Measurements from ENCODE around the gene AK9. TPM values are rescaled to one million over a fixed set of nuclear protein-coding genes. Genes with fewer than 3 reads are reported as not detected.

AK9 gene
- total and polyA plus RNA-seq, 7 experiments from 2014 or later = 5.8 to 19.5 (median 7.3) TPM

- Histone ChIP-seq H3K27me3 (ENCODE audit: control insufficient read depth in 2 of 2, insufficient read depth in 2 of 2, low read length in 2 of 2) (no peaks in the 10 kb centered on the region), H3K4me1 (ENCODE audit: control insufficient read depth in 2 of 2, insufficient read depth in 2 of 2, low read length in 2 of 2) (peaks cover 41 to 46% of the 10 kb centered on the region in 2 donors), H3K4me3 (ENCODE audit: low read length) (peak within 1 kb of the TSS; percentile 81), H3K9me3 (ENCODE audit: control insufficient read depth in 2 of 3, low read length in 3 of 3) (no peaks in the 10 kb centered on the region), H3K27ac (ENCODE audit: low read depth, low read length) (peak within 1 kb of the TSS; percentile 94), H3K36me3 (ENCODE audit: control insufficient read depth in 2 of 3, insufficient read depth in 3 of 3, low read length in 3 of 3) (peaks cover 0 to 22% (median 10%) of the 10 kb centered on the region in 3 experiments)
- Mint-ChIP-seq H3K9me3 (no peaks in the 10 kb centered on the region), H3K36me3 (peaks cover 0 to 18% (median 0%) of the 10 kb centered on the region in 5 donors), H3K27me3 (no peaks in the 10 kb centered on the region), H3K4me1 (peaks cover 31 to 69% (median 63%) of the 10 kb centered on the region in 7 donors), H3K27ac (peak within 1 kb of the TSS; percentile 83 to 99 (median 97)), H3K4me3 (peak within 1 kb of the TSS; percentile 95 to 99 (median 97))
- POLR2A ChIA-PET = interaction anchor here (0.7 to 7.1 kb wide), 11 partner anchors 9 to 895 kb away, joined by 3 to 58 read pairs (median 4); partner anchors contain the start of genes CD164, FOXO3, PPIL6 and SMPD2
- peak; percentile 82 for ATAC-seq
- CTCF ChIA-PET = interaction anchor here (0.5 to 1.5 kb wide), 4 partner anchors 8 to 14 kb away, joined by 3 to 4 read pairs (median 3); no protein-coding TSS in a partner anchor
- DNase-seq = peak; percentile 55 to 79 (median 72)
- intact Hi-C loops (cut with micrococcal nuclease) = loop anchor here (1.0 to 10.0 kb wide), 10 partner anchors 28 to 1631 kb away; partner anchors contain the start of genes CEP57L1 (in 2 of the 2), ZBTB24 (in 2 of the 2), AMD1 (in 1 of the 2) and CD164 (in 1 of the 2)
Observed at GRCh38 chr6:109455437-109456110, 235.4 kb downstream of the AK9 start, which contains the start of gene MICAL1. Gene MICAL1, minus strand, starts transcription at chr6:109455772. Its CDS starts 1,576 bp downstream, at chr6:109454196.

GRCh38 chr6:109454496-109455436 is 236.2 kb downstream of the AK9 start:
- H3K4me1 Mint-ChIP-seq = peaks cover 36 to 77% (median 68%) of the 10 kb centered on the region in 7 donors
- no peaks in the 10 kb centered on the region for H3K9me3 Mint-ChIP-seq

GRCh38 chr6:109453594-109454495 is 237.2 kb downstream of the AK9 start:
- Histone ChIP-seq H3K9me3 (ENCODE audit: control insufficient read depth in 2 of 3, low read length in 3 of 3) (no peaks in the 10 kb centered on the region), H3K27me3 (ENCODE audit: control insufficient read depth in 2 of 2, insufficient read depth in 2 of 2, low read length in 2 of 2) (no peaks in the 10 kb centered on the region), H3K4me1 (ENCODE audit: control insufficient read depth in 2 of 2, insufficient read depth in 2 of 2, low read length in 2 of 2) (peaks cover 55% of the 10 kb centered on the region in 2 donors), H3K4me3 (ENCODE audit: low read length) (peak overlapping the region; percentile 81), H3K36me3 (ENCODE audit: control insufficient read depth in 2 of 3, insufficient read depth in 3 of 3, low read length in 3 of 3) (peaks cover 0 to 22% (median 10%) of the 10 kb centered on the region in 3 experiments), H3K27ac (ENCODE audit: low read depth, low read length) (peak overlapping the region; percentile 94)
- POLR2A ChIA-PET = interaction anchor here (0.6 to 7.1 kb wide), 7 partner anchors 9 to 71 kb away, joined by 3 to 58 read pairs (median 4); partner anchors contain the start of genes CD164, PPIL6, SMPD2 and ZBTB24
- H3K27ac Mint-ChIP-seq = peak overlapping the region; percentile 83 to 99 (median 96)
- DNase-seq (no peak), ATAC-seq (no peak)
- peak overlapping the region; percentile 85 to 99 (median 97) for H3K4me3 Mint-ChIP-seq
- CTCF ChIA-PET = interaction anchor here (0.7 to 1.5 kb wide), 4 partner anchors 10 to 285 kb away, joined by 3 to 4 read pairs (median 4); partner anchors contain the start of genes PPIL6 and SMPD2
- H3K4me1 Mint-ChIP-seq = peaks cover 36 to 77% (median 65%) of the 10 kb centered on the region in 7 donors
- intact Hi-C loops (cut with micrococcal nuclease) = loop anchor here (1.0 to 10.0 kb wide), 6 partner anchors 13 to 1629 kb away; partner anchors contain the start of genes AFG1L (in 1 of the 2), AK9 (in 1 of the 2), CDK19 (in 1 of the 2) and CEP57L1 (in 1 of the 2)
- no peaks in the 10 kb centered on the region for H3K27me3 Mint-ChIP-seq
- no peaks in the 10 kb centered on the region for H3K9me3 Mint-ChIP-seq
- peaks cover 0 to 24% (median 0%) of the 10 kb centered on the region in 5 donors for H3K36me3 Mint-ChIP-seq

More at GRCh38 chr6:109454496-109455436, 236.2 kb downstream of the AK9 start:
- Mint-ChIP-seq H3K36me3 (peaks cover 0 to 22% (median 0%) of the 10 kb centered on the region in 5 donors), H3K4me3 (peak overlapping the region; percentile 95 to 99 (median 97)), H3K27me3 (no peaks in the 10 kb centered on the region), H3K27ac (peak overlapping the region; percentile 83 to 99 (median 97))
- CTCF ChIA-PET = interaction anchor here (0.6 to 1.5 kb wide), 3 partner anchors 9 to 28 kb away, joined by 3 to 4 read pairs (median 3); no protein-coding TSS in a partner anchor
- peaks cover 49 to 54% of the 10 kb centered on the region in 2 donors for H3K4me1 ChIP-seq (ENCODE audit: control insufficient read depth in 2 of 2, insufficient read depth in 2 of 2, low read length in 2 of 2)
- no peaks in the 10 kb centered on the region for H3K27me3 ChIP-seq (ENCODE audit: control insufficient read depth in 2 of 2, insufficient read depth in 2 of 2, low read length in 2 of 2)
- H3K4me3 ChIP-seq (ENCODE audit: low read length) = peak overlapping the region; percentile 81
- no peaks in the 10 kb centered on the region for H3K9me3 ChIP-seq (ENCODE audit: control insufficient read depth in 2 of 3, low read length in 3 of 3)
- peak overlapping the region; percentile 94 for H3K27ac ChIP-seq (ENCODE audit: low read depth, low read length)
- DNase-seq = peak; percentile 44 to 86 (median 81)
- intact Hi-C loops (cut with micrococcal nuclease) = loop anchor here (1.0 to 10.0 kb wide), 13 partner anchors 13 to 1630 kb away; partner anchors contain the start of genes CEP57L1 (in 2 of the 2), ZBTB24 (in 2 of the 2), AFG1L (in 1 of the 2) and AK9 (in 1 of the 2)
- H3K36me3 ChIP-seq (ENCODE audit: control insufficient read depth in 2 of 3, insufficient read depth in 3 of 3, low read length in 3 of 3) = peaks cover 0 to 22% (median 10%) of the 10 kb centered on the region in 3 experiments
- POLR2A ChIA-PET = interaction anchor here (0.8 to 7.1 kb wide), 10 partner anchors 8 to 636 kb away, joined by 3 to 58 read pairs (median 16); partner anchors contain the start of genes CD164, PPIL6, SMPD2 and ZBTB24
- peak; percentile 73 for ATAC-seq

GRCh38 chr6:109453156-109453555 is 237.8 kb downstream of the AK9 start:
- ChIA-PET POLR2A (interaction anchor here (0.6 to 7.1 kb wide), 5 partner anchors 12 to 70 kb away, joined by 3 to 58 read pairs (median 40); partner anchors contain the start of genes CD164, PPIL6, SMPD2 and ZBTB24), CTCF (interaction anchor here (0.8 kb wide), 1 partner anchor 12 kb away, joined by 4 read pairs; the partner anchor contains the start of genes PPIL6 and SMPD2)
- no peaks in the 10 kb centered on the region for H3K27me3 Mint-ChIP-seq
- H3K4me3 Mint-ChIP-seq = peak overlapping the region in 5 of 10 donors; percentile 12 to 99 (median 38)
- DNase-seq (no peak), ATAC-seq (no peak)
- peaks cover 0 to 25% (median 0%) of the 10 kb centered on the region in 5 donors for H3K36me3 Mint-ChIP-seq
- H3K27ac ChIP-seq (ENCODE audit: low read depth, low read length) = peak overlapping the region; percentile 94
- H3K9me3 Mint-ChIP-seq = no peaks in the 10 kb centered on the region
- no peak overlapping the region for H3K4me3 ChIP-seq (ENCODE audit: low read length)
- peaks cover 48% of the 10 kb centered on the region in 2 donors for H3K4me1 ChIP-seq (ENCODE audit: control insufficient read depth in 2 of 2, insufficient read depth in 2 of 2, low read length in 2 of 2)
- peaks cover 0 to 28% (median 10%) of the 10 kb centered on the region in 3 experiments for H3K36me3 ChIP-seq (ENCODE audit: control insufficient read depth in 2 of 3, insufficient read depth in 3 of 3, low read length in 3 of 3)
- no peaks in the 10 kb centered on the region for H3K27me3 ChIP-seq (ENCODE audit: control insufficient read depth in 2 of 2, insufficient read depth in 2 of 2, low read length in 2 of 2)
- peaks cover 36 to 78% (median 66%) of the 10 kb centered on the region in 7 donors for H3K4me1 Mint-ChIP-seq
- H3K27ac Mint-ChIP-seq = peak overlapping the region in 7 of 9 donors; percentile 25 to 98 (median 75)
- H3K9me3 ChIP-seq (ENCODE audit: control insufficient read depth in 2 of 3, low read length in 3 of 3) = no peaks in the 10 kb centered on the region
- intact Hi-C loops (cut with micrococcal nuclease) = loop anchor here (5.0 to 10.0 kb wide), 3 partner anchors 1156 to 1628 kb away; partner anchors contain the start of genes AFG1L (in 1 of the 2), CDK19 (in 1 of the 2) and SCML4 (in 1 of the 2)

- Histone ChIP-seq H3K27ac (ENCODE audit: low read depth, low read length) (no peak overlapping the region), H3K4me3 (ENCODE audit: low read length) (no peak overlapping the region), H3K36me3 (ENCODE audit: control insufficient read depth in 2 of 3, insufficient read depth in 3 of 3, low read length in 3 of 3) (peaks cover 0 to 36% (median 10%) of the 10 kb centered on the region in 3 experiments), H3K9me3 (ENCODE audit: control insufficient read depth in 2 of 3, low read length in 3 of 3) (no peaks in the 10 kb centered on the region), H3K4me1 (ENCODE audit: control insufficient read depth in 2 of 2, insufficient read depth in 2 of 2, low read length in 2 of 2) (peaks cover 40 to 42% of the 10 kb centered on the region in 2 donors), H3K27me3 (ENCODE audit: control insufficient read depth in 2 of 2, insufficient read depth in 2 of 2, low read length in 2 of 2) (no peaks in the 10 kb centered on the region)
- intact Hi-C loops (cut with micrococcal nuclease) = loop anchor here (5.0 to 10.0 kb wide), 3 partner anchors 1155 to 1627 kb away; partner anchors contain the start of genes AFG1L (in 1 of the 2), CDK19 (in 1 of the 2) and SCML4 (in 1 of the 2)
- H3K36me3 Mint-ChIP-seq = peaks cover 0 to 25% (median 0%) of the 10 kb centered on the region in 5 donors
- H3K4me3 Mint-ChIP-seq = peak overlapping the region in 3 of 10 donors; percentile 14 to 53 (median 45)
- H3K27me3 Mint-ChIP-seq = no peaks in the 10 kb centered on the region
- no peaks in the 10 kb centered on the region for H3K9me3 Mint-ChIP-seq
- ATAC-seq (no peak), DNase-seq (no peak)
- peaks cover 35 to 68% (median 58%) of the 10 kb centered on the region in 7 donors for H3K4me1 Mint-ChIP-seq
- POLR2A ChIA-PET = interaction anchor here (3.4 to 5.6 kb wide), 2 partner anchors 11 to 69 kb away, joined by 40 to 48 read pairs; partner anchors contain the start of genes CD164, PPIL6 and SMPD2
- CTCF ChIA-PET = interaction anchor here (0.9 kb wide), 1 partner anchor 8 kb away, joined by 3 read pairs; no protein-coding TSS in a partner anchor
- H3K27ac Mint-ChIP-seq = peak overlapping the region; percentile 34 to 98 (median 76)
Observed at GRCh38 chr6:109452181-109452580, 238.8 kb downstream of the AK9 start.

Data from naive thymus-derived CD4-positive, alpha-beta T cell (primary cell).